K562 (cell line): ENCODE data around the gene PPM1G. TPM values are rescaled to one million over a fixed set of nuclear protein-coding genes. Genes with fewer than 3 reads are reported as not detected.

Experiments
- CAMTA2 ChIP-seq: fragments of 250-450 bp; sonication (Bioruptor Pico); conservative IDR thresholded peaks from 2 replicates; pipeline ENCODE4 v1.5.1; 2022
- CHCHD3 ChIP-seq: fragments of 250-450 bp; sonication (Bioruptor Pico); IDR thresholded peaks from 2 replicates; pipeline ENCODE4 v2.1.2; 2022; ENCODE audit warnings: mild to moderate bottlenecking
- CREM ChIP-seq: IDR thresholded peaks from 2 replicates; pipeline ENCODE4 v1.6.1; 2014; ENCODE audit warnings: antibody characterized with exemption, low read depth
- CXXC5 ChIP-seq: fragments of 250-450 bp; sonication (Bioruptor Pico); IDR thresholded peaks from 2 replicates; pipeline ENCODE4 v1.8.0; 2022; ENCODE audit warnings: inconsistent platforms, mild to moderate bottlenecking, moderate library complexity
- ELF2 ChIP-seq: fragments of 250-450 bp; sonication (Bioruptor Pico); IDR thresholded peaks from 2 replicates; pipeline ENCODE4 v1.5.0; 2021; ENCODE audit warnings: mild to moderate bottlenecking
- FUS ChIP-seq: fragments of 200-400 bp; formaldehyde crosslinking; optimal IDR thresholded peaks from 2 replicates; pipeline ENCODE3; 2017; ENCODE audit warnings: low read depth, low read length
- HMGXB4 ChIP-seq: sonication (generic); formaldehyde crosslinking; IDR thresholded peaks from 2 replicates; pipeline ENCODE4 v1.8.1; 2023; ENCODE audit warnings: mild to moderate bottlenecking, missing genetic modification reagents
- HNRNPUL1 ChIP-seq: fragments of 200-400 bp; formaldehyde crosslinking; IDR thresholded peaks from 2 replicates; pipeline ENCODE4 v1.6.1; 2017; ENCODE audit warnings: low read length
- L3MBTL2 ChIP-seq: fragments of 450-650 bp; IDR thresholded peaks from 2 replicates; pipeline ENCODE4 v1.6.1; 2016; ENCODE audit warnings: mild to moderate bottlenecking, moderate library complexity
- MAFF ChIP-seq: IDR thresholded peaks from 2 replicates; pipeline ENCODE4 v1.6.1; 2012; ENCODE audit warnings: low read length, improper control_type of control experiment
- MYNN ChIP-seq, 2 experiments: sonication (generic); formaldehyde crosslinking in 1 of 2; IDR thresholded peaks; 2 replicates each; pipeline versions ENCODE4 v1.5.0 to v1.6.1; 2016 to 2020; ENCODE audit warnings: antibody characterized with exemption in 1 of 2, missing genetic modification reagents in 1 of 2
- NCOR1 ChIP-seq: fragments of 450-650 bp; IDR thresholded peaks from 2 replicates; pipeline ENCODE4 v1.6.1; 2016; ENCODE audit warnings: mild to moderate bottlenecking, moderate library complexity
- NFATC3 ChIP-seq: fragments of 450-650 bp; IDR thresholded peaks from 2 replicates; pipeline ENCODE4 v1.6.1; 2017; ENCODE audit warnings: mild to moderate bottlenecking
- PML ChIP-seq: IDR thresholded peaks from 2 replicates; pipeline ENCODE4 v1.6.1; 2012; ENCODE audit warnings: low read length, inconsistent platforms
- PURB ChIP-seq: sonication (generic); formaldehyde crosslinking; IDR thresholded peaks from 2 replicates; pipeline ENCODE4 v1.9.0; 2021; ENCODE audit warnings: low read depth, mild to moderate bottlenecking, missing genetic modification reagents
- RBM17 ChIP-seq: fragments of 200-400 bp; formaldehyde crosslinking; IDR thresholded peaks from 2 replicates; pipeline ENCODE4 v1.6.1; 2017; ENCODE audit warnings: low read depth, mild to moderate bottlenecking, low read length, borderline replicate concordance
- RBM25 ChIP-seq: fragments of 200-400 bp; formaldehyde crosslinking; IDR thresholded peaks from 2 replicates; pipeline ENCODE4 v1.6.1; 2018; ENCODE audit warnings: low read length, low read depth, moderate library complexity; ENCODE audit not compliant: severe bottlenecking
- SFPQ ChIP-seq: fragments of 200-400 bp; formaldehyde crosslinking; IDR thresholded peaks from 2 replicates; pipeline ENCODE4 v1.6.1; 2017; ENCODE audit warnings: mild to moderate bottlenecking, low read depth, low read length, moderate library complexity
- SIN3B ChIP-seq: fragments of 450-650 bp; IDR thresholded peaks from 2 replicates; pipeline ENCODE4 v1.6.1; 2017; ENCODE audit warnings: low read depth, mild to moderate bottlenecking, moderate library complexity
- SLC30A9 ChIP-seq: fragments of 250-450 bp; sonication (Bioruptor Pico); IDR thresholded peaks from 2 replicates; pipeline ENCODE4 v1.8.0; 2022; ENCODE audit warnings: mild to moderate bottlenecking, moderate library complexity
- SMAD2 ChIP-seq: fragments of 150-350 bp; IDR thresholded peaks from 2 replicates; pipeline ENCODE4 v1.6.1; 2014; ENCODE audit warnings: low read depth, mild to moderate bottlenecking, low read length
- SREBF1 ChIP-seq: fragments of 150-350 bp; IDR thresholded peaks from 2 replicates; pipeline ENCODE4 v1.6.1; 2014; ENCODE audit warnings: antibody characterized with exemption, low read depth, low read length, borderline replicate concordance
- TRIM24 ChIP-seq, 2 experiments: fragments of 450-650 bp; IDR thresholded peaks; 2 replicates each; pipeline ENCODE4 v1.6.1; 2016
- U2AF2 ChIP-seq: fragments of 200-400 bp; formaldehyde crosslinking; optimal IDR thresholded peaks from 2 replicates; pipeline ENCODE3; 2017; ENCODE audit warnings: low read depth, mild to moderate bottlenecking, low read length
- ZBTB1 ChIP-seq: sonication (generic); formaldehyde crosslinking; IDR thresholded peaks from 2 replicates; pipeline ENCODE4 v1.8.1; 2023; ENCODE audit warnings: missing genetic modification reagents, low read depth, mild to moderate bottlenecking, borderline replicate concordance
- ZNF232 ChIP-seq: sonication (generic); formaldehyde crosslinking; IDR thresholded peaks from 2 replicates; pipeline ENCODE4 v1.8.0; 2022; ENCODE audit warnings: mild to moderate bottlenecking, missing genetic modification reagents
- ZNF57 ChIP-seq: fragments of 450-650 bp; formaldehyde crosslinking; IDR thresholded peaks from 2 replicates; pipeline ENCODE4 v1.4.0; 2020; ENCODE audit warnings: mild to moderate bottlenecking, moderate library complexity
- ZNF75A ChIP-seq: fragments of 450-650 bp; formaldehyde crosslinking; IDR thresholded peaks from 2 replicates; pipeline ENCODE4 v1.4.0; 2020; ENCODE audit warnings: mild to moderate bottlenecking
- ZNF766 ChIP-seq: fragments of 200-800 bp; sonication (Bioruptor generic); conservative IDR thresholded peaks from 2 replicates; pipeline ENCODE4 v1.6.1; 2016; ENCODE audit warnings: missing genetic modification characterization, missing compliant biosample characterization
- polyA plus RNA-seq, 8 experiments: library from polyadenylated mRNA; depleted of rRNA in 4 of 8; stranded (reverse) in 5 of 8; unstranded in 3 of 8; fragments of >200 nt; fragmentation: Nextera tagmentation in 2 of 8; fragmentation: Illumina TruSeq in 1 of 8; extraction: Ambion mirVana in 2 of 8; extraction: Trizol in 1 of 8; gene quantifications; 2 replicates each; pipeline versions ENCODE4 v1.2.1 to v1.2.3, GENCODE V29; 2011 to 2014; ENCODE audit warnings: inconsistent platforms in 1 of 8, missing spikeins in 1 of 8
- total RNA-seq, 7 experiments: library from RNA; depleted of rRNA in 6 of 7; stranded (reverse); fragments of >200 nt in 6 of 7; fragmentation: Illumina TruSeq in 2 of 7; extraction: Trizol in 2 of 7; gene quantifications; 2 replicates each; pipeline versions ENCODE4 v1.2.1 to v1.2.3, GENCODE V29; 2011 to 2021; ENCODE audit warnings: low replicate concordance in 1 of 7

PPM1G gene
- total and polyA plus RNA-seq, 9 of the 15 experiments (the other 6 are each of a cell fraction or from before 2014, with no cell fraction given) = 61.7 to 230 (median 153) TPM

DNA sequence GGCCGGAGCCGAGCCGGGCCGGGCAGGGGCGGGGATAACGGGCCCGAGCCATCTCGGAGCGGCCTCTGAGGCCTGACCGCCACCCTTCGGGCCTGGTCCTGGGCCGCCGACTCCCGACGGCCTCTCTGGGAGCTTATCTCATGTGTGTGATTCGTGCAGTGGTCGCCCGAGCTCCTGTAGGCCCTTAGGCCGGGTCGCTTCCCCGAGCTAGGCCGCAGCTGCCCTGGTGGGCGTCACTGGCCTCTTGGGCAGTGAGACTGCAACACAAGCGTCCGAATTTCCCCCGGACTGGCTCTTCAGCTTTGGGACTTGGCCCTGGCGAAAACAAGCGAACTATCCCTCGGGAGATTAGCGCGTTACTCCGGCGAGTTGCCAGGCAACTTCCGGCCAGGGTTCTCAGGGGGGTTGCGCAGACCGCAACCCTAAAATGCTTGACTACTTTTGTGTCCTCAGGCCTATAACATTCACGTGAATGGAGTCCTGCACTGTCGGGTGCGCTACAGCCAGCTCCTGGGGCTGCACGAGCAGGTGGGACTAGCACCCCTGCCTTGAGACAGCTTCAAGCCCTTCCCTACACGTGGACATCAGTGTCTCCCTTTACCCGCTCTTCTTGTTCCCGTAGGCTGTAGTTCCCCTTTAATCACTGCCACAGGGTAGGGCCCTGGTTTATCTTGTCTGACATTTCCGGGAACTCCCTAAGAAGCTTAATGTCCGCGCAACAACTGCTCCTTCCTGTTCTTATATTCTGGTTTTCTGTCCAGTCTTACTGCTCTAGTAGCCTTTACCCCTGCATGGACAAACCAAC is 38.4 kb downstream of the PPM1G start (continued):
- TF ChIP-seq CREM (peak; percentile 36; the same call in 1 of the 2 replicates), NCOR1 (0 out of 2 replicates have a peak, but pooled peaks have one; percentile 7), SIN3B (no peak), PURB (CRISPR knock-in tag) (no peak), SFPQ (no peak), ZNF75A (CRISPR knock-in tag) (no peak), RBM17 (no peak), SLC30A9 (no peak), CAMTA2 (CRISPR knock-in tag) (no peak), SREBF1 (no peak), ELF2 (CRISPR knock-in tag) (peak; percentile 58; the same call in 1 of the 2 replicates), CXXC5 (CRISPR knock-in tag) (peak; percentile 38), PML (no peak; the same call in 1 of the 2 replicates), RBM25 (no peak), FUS (no peak), SMAD2 (no peak), ZNF232 (CRISPR knock-in tag) (peak; percentile 70; the same call in 1 of the 2 replicates), ZBTB1 (CRISPR knock-in tag) (0 out of 2 replicates have a peak, but pooled peaks have one; percentile 56), L3MBTL2 (peak; percentile 98), MAFF (no peak), MYNN (IDR thresholded peaks at IDR 0.05) (no peak), MYNN (CRISPR knock-in tag; IDR thresholded peaks at IDR 0.05) (no peak), U2AF2 (no peak), ZNF766 (no peak), CHCHD3 (no peak), ZNF57 (CRISPR knock-in tag) (0 out of 2 replicates have a peak, but pooled peaks have one; percentile 23), TRIM24 (IDR thresholded peaks at IDR 0.05) (no peak), HNRNPUL1 (no peak), NFATC3 (no peak), HMGXB4 (CRISPR knock-in tag) (no peak)
